ENCODE data around the gene C12orf57. TPM values are rescaled to one million over a fixed set of nuclear protein-coding genes. Genes with fewer than 3 reads are reported as not detected.
A peak's percentile ranks its signal among the peaks of the same experiment; 100 is the strongest.

Gene C12orf57
- total and polyA plus RNA-seq, 9 of the 15 experiments (the other 6 are each of a cell fraction or from before 2014, with no cell fraction given) = 26.7 to 191 (median 107) TPM

- in situ Hi-C loops (cut with MboI) = no loop called here
- 79% methylated on average over 20 of the region's 28 CpGs for WGBS (ENCODE audit: insufficient coverage, low coverage, missing lambda C conversion rate)
- Histone ChIP-seq H3K9me3 (replicated peaks; ENCODE audit: control insufficient read depth, insufficient read depth, low read depth, low read length) (no peaks in the 10 kb centered on the region), H3K4me1 (replicated peaks in 1 of 2; ENCODE audit: control insufficient read depth in 2 of 2, insufficient read depth in 2 of 2, low read length in 2 of 2) (peaks cover 28 to 70% of the 10 kb centered on the region in 2 experiments), H3K4me2 (ENCODE audit: insufficient read depth, low read length) (no peak overlapping the region), H3K27me3 (ENCODE audit: control insufficient read depth in 2 of 2, insufficient read depth in 2 of 2, low read length in 2 of 2) (no peaks in the 10 kb centered on the region), H3K27ac (ENCODE audit: extremely low read depth, low read depth, low read length) (no peak overlapping the region), H3K9ac (ENCODE audit: insufficient read depth in 1 of 2, low read depth in 2 of 2, low read length in 2 of 2) (peak overlapping the region in 1 of 2 experiments; percentile 7; a peak in 1 of 4 replicates), H3K36me3 (ENCODE audit: control insufficient read depth, insufficient read depth, low read length) (no peaks in the 10 kb centered on the region), H4K20me1 (replicated peaks; ENCODE audit: control insufficient read depth, insufficient read depth, low read length) (no peaks in the 10 kb centered on the region), H2AFZ (ENCODE audit: low read depth, low read length) (no peak overlapping the region), H3K4me3 (no peak overlapping the region), H3K9me1 (ENCODE audit: control insufficient read depth, insufficient read depth, low read length) (no peaks in the 10 kb centered on the region), H3K79me2 (ENCODE audit: control insufficient read depth, insufficient read depth, low read length) (peaks cover 10% of the 10 kb centered on the region; the same call in 2 of the 3 replicates)
- FAIRE-seq (no peak), ATAC-seq (no peak), DNase-seq (ENCODE audit: extremely low read depth in 1 of 4, low spot score in 3 of 4) (no peak)
- POLR2A ChIA-PET = interaction anchor here (0.5 to 8.0 kb wide), 3 partner anchors 13 to 337 kb away, joined by 3 to 98 read pairs (median 4); partner anchors contain the start of genes C12orf57 and RNU7-1
- CTCF ChIA-PET (ENCODE audit: low intra/inter-chr PET ratio) = no interaction called here
- intact Hi-C loops (cut with micrococcal nuclease) = no loop called here
- no TSS peak for BruUV-seq (replicated peaks)
- TF ChIP-seq UBTF (IDR thresholded peaks at IDR 0.05; ENCODE audit: borderline replicate concordance in 1 of 2, low read depth in 2 of 2, low read length in 2 of 2) = no peak
- no peak for TF ChIP-seq NFE2 (IDR thresholded peaks at IDR 0.05; ENCODE audit: low read depth)
- TF ChIP-seq AFF1 (IDR thresholded peaks at IDR 0.05; ENCODE audit: low read depth in 1 of 2, partially characterized antibody in 2 of 2) = no peak
- TF ChIP-seq KLF10 (CRISPR knock-in tag; IDR thresholded peaks at IDR 0.05) = no peak
- TF ChIP-seq, protein P1, sequence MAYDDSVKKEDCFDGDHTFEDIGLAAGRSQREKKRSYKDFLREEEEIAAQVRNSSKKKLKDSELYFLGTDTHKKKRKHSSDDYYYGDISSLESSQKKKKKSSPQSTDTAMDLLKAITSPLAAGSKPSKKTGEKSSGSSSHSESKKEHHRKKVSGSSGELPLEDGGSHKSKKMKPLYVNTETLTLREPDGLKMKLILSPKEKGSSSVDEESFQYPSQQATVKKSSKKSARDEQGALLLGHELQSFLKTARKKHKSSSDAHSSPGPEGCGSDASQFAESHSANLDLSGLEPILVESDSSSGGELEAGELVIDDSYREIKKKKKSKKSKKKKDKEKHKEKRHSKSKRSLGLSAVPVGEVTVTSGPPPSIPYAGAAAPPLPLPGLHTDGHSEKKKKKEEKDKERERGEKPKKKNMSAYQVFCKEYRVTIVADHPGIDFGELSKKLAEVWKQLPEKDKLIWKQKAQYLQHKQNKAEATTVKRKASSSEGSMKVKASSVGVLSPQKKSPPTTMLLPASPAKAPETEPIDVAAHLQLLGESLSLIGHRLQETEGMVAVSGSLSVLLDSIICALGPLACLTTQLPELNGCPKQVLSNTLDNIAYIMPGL (CRISPR knock-in tag; IDR thresholded peaks at IDR 0.05) = no peak
- no peak for TF ChIP-seq SMARCA4 (IDR thresholded peaks at IDR 0.05)
- TF ChIP-seq ZBTB7A (IDR thresholded peaks at IDR 0.05; ENCODE audit: borderline replicate concordance, control insufficient read depth, low read depth, low read length) = no peak
- TF ChIP-seq ZNF551 (CRISPR knock-in tag; IDR thresholded peaks at IDR 0.05) = no peak
- TF ChIP-seq NFXL1 (CRISPR knock-in tag; IDR thresholded peaks at IDR 0.05) = no peak
- no peak for TF ChIP-seq KLF6 (CRISPR knock-in tag; IDR thresholded peaks at IDR 0.05; ENCODE audit: borderline replicate concordance)
- no peak for TF ChIP-seq BRF1 (IDR thresholded peaks at IDR 0.05; ENCODE audit: borderline replicate concordance, extremely low read depth, insufficient read length)
- no peak for TF ChIP-seq CCAR2 (IDR thresholded peaks at IDR 0.05; ENCODE audit: low read depth, low read length)
- no peak for TF ChIP-seq SPI1 (IDR thresholded peaks at IDR 0.05; ENCODE audit: borderline replicate concordance, low read depth, low read length)
Observed at GRCh38 chr12:6957741-6958608, 14.2 kb downstream of the C12orf57 start.
